Uterus (tissue), 2 donors: ENCODE data around the gene HMG20A.

ENCODE experiments used
- POLR2A ChIP-seq, 2 donors: fragments of 450-650 bp; IDR thresholded peaks; one replicate each; pipeline ENCODE4 v1.6.1; 2016; ENCODE audit warnings: antibody characterized with exemption in 2 of 2, mild to moderate bottlenecking in 1 of 2, moderate library complexity in 1 of 2
- TF ChIP-seq, protein P1 (sequence below), 4 experiments: fragments of 200-600 bp in 2 of 4; fragments of 450-650 bp in 2 of 4; sonication (generic) in 2 of 4; IDR thresholded peaks; one replicate each; pipeline ENCODE4 v1.5.1; 2016 to 2019; ENCODE audit warnings: antibody characterized with exemption in 4 of 4, mild to moderate bottlenecking in 2 of 4, moderate library complexity in 1 of 4

DNA sequence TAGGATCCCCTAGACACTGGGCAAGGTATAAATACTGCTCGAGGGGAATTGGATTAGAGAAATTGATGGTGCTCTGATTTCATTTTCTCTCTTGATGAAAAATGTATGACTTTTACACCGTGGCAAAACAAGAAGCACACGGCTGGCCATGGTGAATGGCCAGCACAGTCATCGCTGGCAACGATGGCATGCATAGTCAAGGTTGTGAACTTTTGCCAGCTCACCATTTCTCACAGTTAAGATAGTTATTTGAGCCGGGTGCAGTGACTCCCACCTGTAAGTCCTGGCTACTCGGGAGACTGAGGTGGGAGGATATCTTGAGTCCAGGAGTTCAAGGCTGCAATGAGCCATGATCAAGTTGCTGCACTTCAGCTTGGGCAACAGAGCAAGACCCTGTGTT lies 95.4 kb downstream of the HMG20A start:
- TF ChIP-seq, protein P1, sequence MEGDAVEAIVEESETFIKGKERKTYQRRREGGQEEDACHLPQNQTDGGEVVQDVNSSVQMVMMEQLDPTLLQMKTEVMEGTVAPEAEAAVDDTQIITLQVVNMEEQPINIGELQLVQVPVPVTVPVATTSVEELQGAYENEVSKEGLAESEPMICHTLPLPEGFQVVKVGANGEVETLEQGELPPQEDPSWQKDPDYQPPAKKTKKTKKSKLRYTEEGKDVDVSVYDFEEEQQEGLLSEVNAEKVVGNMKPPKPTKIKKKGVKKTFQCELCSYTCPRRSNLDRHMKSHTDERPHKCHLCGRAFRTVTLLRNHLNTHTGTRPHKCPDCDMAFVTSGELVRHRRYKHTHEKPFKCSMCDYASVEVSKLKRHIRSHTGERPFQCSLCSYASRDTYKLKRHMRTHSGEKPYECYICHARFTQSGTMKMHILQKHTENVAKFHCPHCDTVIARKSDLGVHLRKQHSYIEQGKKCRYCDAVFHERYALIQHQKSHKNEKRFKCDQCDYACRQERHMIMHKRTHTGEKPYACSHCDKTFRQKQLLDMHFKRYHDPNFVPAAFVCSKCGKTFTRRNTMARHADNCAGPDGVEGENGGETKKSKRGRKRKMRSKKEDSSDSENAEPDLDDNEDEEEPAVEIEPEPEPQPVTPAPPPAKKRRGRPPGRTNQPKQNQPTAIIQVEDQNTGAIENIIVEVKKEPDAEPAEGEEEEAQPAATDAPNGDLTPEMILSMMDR (IDR thresholded peaks at IDR 0.05): no peak
- TF ChIP-seq POLR2A (IDR thresholded peaks at IDR 0.05): no peak
